A549 (cell line): ENCODE data around the gene SPRR2A.

Source experiments
- ATOH8 ChIP-seq: fragments of 250-450 bp; sonication (Bioruptor Pico); IDR thresholded peaks from 2 replicates; pipeline ENCODE4 v1.5.0; 2020; ENCODE audit warnings: low read depth, mild to moderate bottlenecking, moderate library complexity
- CHD2 ChIP-seq: fragments of 150-350 bp; IDR thresholded peaks from 2 replicates; pipeline ENCODE4 v1.6.1; 2014; ENCODE audit warnings: low read length; ENCODE audit not compliant: partially characterized antibody
- CTCF ChIP-seq: fragments of >200 bp; sonication (Bioruptor Twin); formaldehyde crosslinking; IDR thresholded peaks from 3 replicates; pipeline ENCODE4 v1.5.1; 2016
- FOSB ChIP-seq: fragments of 250-450 bp; sonication (Bioruptor Pico); IDR thresholded peaks from 2 replicates; pipeline ENCODE4 v1.5.0; 2020; ENCODE audit warnings: mild to moderate bottlenecking, moderate library complexity
- HMGXB4 ChIP-seq: fragments of 250-450 bp; sonication (Bioruptor Pico); IDR thresholded peaks from 2 replicates; pipeline ENCODE4 v1.5.0; 2021; ENCODE audit warnings: mild to moderate bottlenecking, moderate library complexity, borderline replicate concordance
- JUN ChIP-seq, 2 experiments: fragments of >200 bp; sonication (Bioruptor Twin); formaldehyde crosslinking; IDR thresholded peaks; 2 replicates in 1 of 2; 3 replicates in 1 of 2; pipeline ENCODE4 v1.6.1; 2016 to 2017
- KDM1A ChIP-seq: fragments of 200-600 bp; sonication (generic); IDR thresholded peaks from 2 replicates; pipeline ENCODE4 v1.6.1; 2016; ENCODE audit warnings: low read depth, mild to moderate bottlenecking
- POLR2A ChIP-seq: IDR thresholded peaks from 2 replicates; pipeline ENCODE4 v1.6.1; 2012; ENCODE audit warnings: mild to moderate bottlenecking, low read length
- SMC3 ChIP-seq: fragments of >200 bp; sonication (Bioruptor Twin); formaldehyde crosslinking; IDR thresholded peaks from 3 replicates; pipeline ENCODE4 v1.6.1; 2018; ENCODE audit warnings: inconsistent platforms
- SREBF2 ChIP-seq: fragments of 450-650 bp; IDR thresholded peaks from 2 replicates; pipeline ENCODE4 v1.6.1; 2014; ENCODE audit warnings: mild to moderate bottlenecking, moderate library complexity
- ZFP36 ChIP-seq: fragments of 450-650 bp; IDR thresholded peaks from 2 replicates; pipeline ENCODE4 v1.6.1; 2014; ENCODE audit warnings: borderline replicate concordance; ENCODE audit not compliant: partially characterized antibody

DNA sequence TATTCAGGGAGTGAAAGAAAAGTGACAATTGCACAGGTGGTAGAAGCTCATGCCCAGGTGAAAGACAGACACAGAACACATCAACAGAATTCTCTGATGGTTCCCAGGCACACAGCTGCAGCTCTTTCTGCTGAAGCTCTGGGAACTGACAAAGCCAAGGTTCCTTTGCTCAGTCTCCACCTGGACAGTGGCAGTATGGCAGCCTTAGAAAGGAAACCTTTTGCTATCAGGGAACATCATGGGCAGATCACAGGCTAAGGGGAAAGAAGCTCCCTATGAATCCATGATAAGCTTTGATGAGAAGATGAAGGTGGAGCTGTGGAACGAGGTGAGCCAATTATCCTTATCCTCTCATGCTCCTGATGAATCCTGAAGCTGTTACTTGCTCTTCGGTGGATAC lies 12.9 kb upstream of the SPRR2A start:
- TF ChIP-seq POLR2A: no peak
- TF ChIP-seq CTCF: no peak
- no peak for TF ChIP-seq SMC3
- TF ChIP-seq FOSB (CRISPR knock-in tag): no peak
- TF ChIP-seq SREBF2: no peak
- TF ChIP-seq ATOH8 (CRISPR knock-in tag): no peak
- no peak for TF ChIP-seq KDM1A
- TF ChIP-seq CHD2: no peak
- TF ChIP-seq JUN (IDR thresholded peaks at IDR 0.05): no peak
- no peak for TF ChIP-seq ZFP36
- TF ChIP-seq HMGXB4 (CRISPR knock-in tag): no peak
